DMS114 treated with DMSO at 0.1 percent for 48 hours (cell line): ENCODE data around the gene PRR5L.
"Not testable (repeated sequence)": the region's sequence is repeated elsewhere in the genome, so short reads cannot be mapped to it uniquely, and the experiment has no call there.

Source experiments
- DNase-seq: peaks from one replicate; lab custom pipeline; 2025; ENCODE audit not compliant: unreplicated experiment; lab: John Stamatoyannopoulos, UW

The PRR5L gene

GRCh38 chr11:36490026-36490806 lies 194.1 kb downstream of the PRR5L start:
- DNase-seq = no peak

GRCh38 chr11:36492724-36493304 lies 196.7 kb downstream of the PRR5L start:
- peak; percentile 87 for DNase-seq

- DNase-seq = no peak
Measured at GRCh38 chr11:36493332-36493731, 197.2 kb downstream of the PRR5L start.

GRCh38 chr11:36498721-36499120 lies 202.6 kb downstream of the PRR5L start:
- no peak for DNase-seq

DNA sequence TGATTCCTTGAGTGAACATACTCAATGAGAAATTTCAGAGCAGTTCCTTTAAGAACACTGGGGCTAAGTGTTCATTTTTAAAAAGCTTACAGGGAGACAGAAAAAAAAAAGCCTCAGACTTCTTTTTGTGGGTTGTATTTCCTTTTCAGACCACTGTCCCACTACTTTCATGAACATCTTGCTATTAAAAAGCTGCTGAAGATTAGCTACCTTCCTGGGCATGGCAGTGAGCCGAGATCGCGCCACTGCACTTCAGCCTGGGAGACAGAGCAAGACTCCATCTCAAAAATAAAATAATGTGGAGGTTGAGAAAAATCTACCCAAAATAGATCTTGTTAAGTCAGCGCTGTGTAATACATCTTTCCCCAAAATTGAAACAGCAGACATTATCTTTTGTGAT lies 203.2 kb downstream of the PRR5L start:
- no peak for DNase-seq

DNA sequence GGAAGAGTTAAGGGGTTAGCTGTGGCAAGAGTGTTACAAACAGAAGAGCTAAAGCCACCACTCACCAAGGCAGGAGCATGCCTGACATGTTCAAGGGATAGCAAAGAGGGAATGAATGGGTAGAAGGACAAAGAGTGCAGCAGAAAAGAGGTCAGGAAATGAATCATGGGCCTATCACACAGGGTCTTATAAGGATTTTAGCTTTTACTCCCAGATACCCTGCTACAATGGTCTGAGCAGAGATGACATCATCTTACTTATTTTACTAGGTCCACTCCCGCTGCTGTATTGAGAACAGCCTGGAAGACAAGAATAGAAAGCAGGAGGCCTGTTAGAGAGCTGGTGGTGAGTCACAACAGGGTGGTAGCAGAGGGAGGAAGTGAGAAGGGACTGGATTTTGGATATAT lies 204.2 kb downstream of the PRR5L start:
- no peak for DNase-seq

GRCh38 chr11:36501236-36501635 lies 205.1 kb downstream of the PRR5L start:
- no peak for DNase-seq

DNA sequence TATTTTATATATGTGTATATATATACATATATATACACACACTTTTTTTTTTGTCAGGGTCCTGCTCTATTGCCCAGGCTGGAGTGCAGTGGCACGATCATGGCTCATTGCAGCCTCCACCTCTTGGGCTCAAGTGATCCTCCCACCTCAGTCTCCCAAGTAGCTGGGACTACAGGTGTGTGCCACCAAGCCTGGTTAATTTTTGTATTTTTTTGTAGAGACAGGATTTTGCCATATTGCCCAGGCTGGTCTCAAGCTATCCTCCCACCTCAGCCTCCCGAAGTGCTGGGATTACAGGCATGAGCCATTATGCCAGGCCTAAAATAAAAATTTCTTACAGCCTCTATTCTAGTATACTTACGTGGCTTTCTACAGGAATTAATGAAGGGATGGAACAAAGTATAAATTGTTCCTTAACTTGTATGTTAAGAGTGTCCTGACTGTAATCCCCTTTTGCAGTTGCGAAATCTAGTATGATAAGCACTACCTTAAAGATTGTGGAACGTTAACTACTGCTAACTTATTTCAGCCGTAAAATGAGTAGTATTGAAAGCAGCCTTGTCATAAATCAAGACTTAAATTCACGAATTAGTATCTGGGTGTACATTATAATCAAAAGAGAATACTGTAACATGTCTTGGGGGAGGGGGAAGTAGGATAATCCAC lies 211.9 kb downstream of the PRR5L start:
- no peak for DNase-seq

DNA sequence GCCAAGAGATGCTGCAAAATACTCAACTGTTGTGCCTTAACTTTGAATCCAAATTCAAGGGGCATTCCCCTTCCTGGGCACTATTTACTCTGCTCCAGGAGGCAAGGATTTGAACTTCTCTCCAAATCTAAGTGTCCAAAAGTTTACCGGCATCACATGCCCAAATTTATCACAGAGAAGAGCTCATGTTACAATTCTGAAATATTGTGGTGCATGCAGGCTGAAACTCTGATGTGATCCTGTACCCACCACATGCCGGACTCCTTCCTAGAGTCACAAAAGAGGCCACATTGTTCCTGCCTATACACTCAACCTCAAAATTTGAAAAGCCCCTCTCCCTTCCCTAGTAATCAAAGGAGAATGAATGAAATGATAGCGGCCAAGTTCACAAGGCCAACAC lies 212.7 kb downstream of the PRR5L start:
- peak; percentile 35 for DNase-seq

DNA sequence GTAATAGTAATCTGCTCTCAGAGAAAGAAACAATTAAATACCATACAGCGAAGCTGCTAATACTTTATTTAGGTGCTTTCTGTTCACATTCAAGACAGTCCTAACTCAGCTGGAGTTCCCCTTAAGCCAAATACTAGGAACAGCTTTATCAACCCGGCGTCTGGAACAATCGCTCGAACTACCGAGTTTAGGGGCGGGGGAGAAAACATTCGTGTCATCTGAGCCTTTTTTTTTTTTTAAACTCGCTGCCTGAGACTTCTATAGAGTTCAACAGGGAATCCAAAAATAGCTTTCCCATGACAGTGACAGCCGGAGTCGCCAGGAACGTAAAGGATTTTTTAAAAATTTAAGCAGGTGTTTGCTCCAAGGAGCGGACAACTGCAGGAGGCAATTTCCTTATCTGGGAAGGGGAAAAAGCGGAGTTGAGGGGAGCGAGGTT lies 213.1 kb downstream of the PRR5L start:
- no peak for DNase-seq

GRCh38 chr11:36509694-36510593 lies 213.9 kb downstream of the PRR5L start, which contains the start of gene TRAF6:
Gene TRAF6, minus strand, starts transcription at chr11:36510272. Its CDS starts 8,757 bp downstream, at chr11:36501515.
- DNase-seq = peak; percentile 91

DNA sequence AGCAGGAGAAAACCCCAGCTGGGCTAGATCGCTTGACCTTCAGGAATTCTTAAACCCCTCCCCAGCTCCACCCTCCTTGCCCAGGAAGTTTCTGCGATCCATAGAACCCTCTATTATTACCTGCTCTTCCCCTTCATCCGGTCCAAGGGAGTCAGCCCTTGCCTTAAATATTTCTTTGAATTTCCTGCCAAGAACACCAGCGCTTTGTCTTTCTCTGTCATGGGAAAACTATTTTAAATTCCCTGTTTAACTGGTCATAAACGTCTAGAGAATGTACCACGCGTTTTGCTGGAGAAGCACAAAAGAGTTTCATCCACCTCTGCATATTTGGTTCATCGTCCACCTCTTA lies 214.5 kb downstream of the PRR5L start:
- DNase-seq = peak; percentile 69

GRCh38 chr11:36511062-36511461 lies 215.0 kb downstream of the PRR5L start:
- not testable (repeated sequence) for DNase-seq

GRCh38 chr11:36512016-36512415 lies 215.9 kb downstream of the PRR5L start:
- DNase-seq = no peak

DNA sequence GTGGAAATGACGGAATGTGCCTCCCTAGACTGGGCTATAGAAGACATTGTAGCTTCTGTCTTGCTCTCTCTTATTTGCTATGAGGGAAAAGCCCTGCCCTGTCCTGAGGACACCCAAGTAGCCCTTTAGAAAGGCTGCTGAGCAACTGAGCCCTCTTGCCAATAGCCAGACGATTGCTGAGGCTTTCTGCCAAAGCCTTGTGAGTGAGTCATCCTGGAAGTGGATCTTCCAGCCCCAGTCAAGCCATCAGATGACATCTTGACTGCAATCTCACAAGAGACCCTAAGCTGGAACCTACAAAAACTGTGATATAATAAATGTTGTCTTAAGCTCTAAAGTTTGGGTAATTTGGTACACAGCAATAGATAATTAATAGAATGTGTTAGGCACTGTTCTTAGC lies 217.9 kb downstream of the PRR5L start:
- DNase-seq = no peak
